ENCODE measurements around the gene TAF3.

GRCh38 chr10:7853226-7853842, 35.0 kb downstream of the TAF3 start:
- TF ChIP-seq CTCF (IDR thresholded peaks at IDR 0.05): no peak
- TF ChIP-seq POLR2A (IDR thresholded peaks at IDR 0.05): no peak
